ENCODE data around the gene DHRSX.
"Not testable (repeated sequence)": the region's sequence is repeated elsewhere in the genome, so short reads cannot be mapped to it uniquely, and the experiment has no call there.

The DHRSX gene

GRCh38 chrX:2517055-2517454 lies 16.3 kb upstream of the DHRSX start:
- DNase-seq, result no peak

GRCh38 chrX:2516623-2517022 lies 15.8 kb upstream of the DHRSX start:
- DNase-seq, result no peak

- DNase-seq, result no peak
Measured at GRCh38 chrX:2514131-2514530, 13.4 kb upstream of the DHRSX start.

GRCh38 chrX:2513121-2513664 lies 12.4 kb upstream of the DHRSX start:
- no peak for DNase-seq

GRCh38 chrX:2512501-2512900 lies 11.7 kb upstream of the DHRSX start:
- no peak for DNase-seq

GRCh38 chrX:2511326-2511725 lies 10.6 kb upstream of the DHRSX start:
- no peak for DNase-seq

GRCh38 chrX:2508648-2509335 lies 8.0 kb upstream of the DHRSX start:
- DNase-seq, result no peak

GRCh38 chrX:2507904-2508627 lies 7.3 kb upstream of the DHRSX start:
- DNase-seq, result no peak

- no peak for DNase-seq
Measured at GRCh38 chrX:2507196-2507595, 6.4 kb upstream of the DHRSX start.

- DNase-seq, result not testable (repeated sequence)
Measured at GRCh38 chrX:2505341-2505740, 4.6 kb upstream of the DHRSX start.

- no peak for DNase-seq
Measured at GRCh38 chrX:2504706-2505332, 4.0 kb upstream of the DHRSX start.

GRCh38 chrX:2503591-2504500 lies 3.1 kb upstream of the DHRSX start:
- no peak for DNase-seq

- no peak for DNase-seq
Measured at GRCh38 chrX:2502668-2503519, 2.1 kb upstream of the DHRSX start.

- no peak for DNase-seq
Measured at GRCh38 chrX:2502120-2502667, 1.4 kb upstream of the DHRSX start.

GRCh38 chrX:2501559-2502102 lies 855 bp upstream of the DHRSX start:
- DNase-seq, result no peak

GRCh38 chrX:2500091-2500802 lies 529 bp downstream of the DHRSX start:
- no peak for DNase-seq

- no peak for DNase-seq
Measured at GRCh38 chrX:2499507-2499906, 1.3 kb downstream of the DHRSX start.

- DNase-seq, result no peak
Measured at GRCh38 chrX:2498781-2499302, 1.9 kb downstream of the DHRSX start.

- DNase-seq, result no peak
Measured at GRCh38 chrX:2497961-2498780, 2.6 kb downstream of the DHRSX start.
